HS-27A (cell line): ENCODE results near the gene CCDC148.
"Not testable (repeated sequence)": the region's sequence is repeated elsewhere in the genome, so short reads cannot be mapped to it uniquely, and the experiment has no call there.

Experiments used
- DNase-seq: peaks from one replicate; pipeline ENCODE4 v3.0.0-alpha.2; 2012; ENCODE audit warnings: low read depth, missing footprints

The CCDC148 gene

GRCh38 chr2:158482594-158482993, 26.0 kb upstream of the CCDC148 start:
- DNase-seq = no peak

GRCh38 chr2:158481116-158481515, 24.6 kb upstream of the CCDC148 start:
- DNase-seq = no peak

DNA sequence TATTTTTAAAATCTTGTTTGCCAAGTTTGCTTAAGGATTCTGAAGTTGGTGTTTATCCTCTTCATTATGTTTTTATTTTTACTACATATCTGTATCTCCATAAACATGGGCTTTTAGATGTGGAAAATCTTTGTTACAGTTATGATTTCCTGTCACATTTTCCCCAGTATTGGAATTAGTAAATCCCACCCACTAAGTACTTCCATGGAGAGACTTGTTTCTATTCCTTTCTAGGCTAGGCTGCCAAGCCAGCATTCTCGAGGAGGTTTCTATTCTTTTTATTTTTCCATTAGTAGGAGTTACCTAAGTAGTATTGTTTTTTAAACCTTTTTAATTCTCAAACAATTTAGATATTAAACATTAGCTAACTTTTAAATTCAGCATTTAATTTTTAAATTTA, 22.3 kb upstream of the CCDC148 start:
- no peak for DNase-seq

DNA sequence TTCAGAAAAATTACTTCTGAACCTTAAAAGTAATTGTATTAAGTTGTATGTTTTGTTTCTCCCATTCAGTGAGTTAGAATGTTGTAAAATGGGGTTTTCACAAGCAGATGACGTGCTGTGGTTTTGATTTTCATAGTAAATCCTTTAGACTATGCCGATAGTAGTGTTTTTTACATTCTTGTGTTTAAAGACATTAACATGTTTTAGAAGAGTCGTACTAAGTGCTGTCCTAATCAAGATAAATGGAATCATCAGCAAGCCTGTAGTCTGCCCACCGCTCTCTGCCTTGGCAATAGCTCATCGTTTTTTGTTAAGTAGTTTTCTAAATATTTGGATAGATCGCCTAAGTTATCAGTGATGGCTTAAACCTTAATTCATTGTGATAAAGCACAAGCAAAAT, 21.7 kb upstream of the CCDC148 start:
- no peak for DNase-seq

- DNase-seq = no peak
These were observed 20.6 kb upstream of the CCDC148 start for GRCh38 chr2:158477202-158477601.

DNA sequence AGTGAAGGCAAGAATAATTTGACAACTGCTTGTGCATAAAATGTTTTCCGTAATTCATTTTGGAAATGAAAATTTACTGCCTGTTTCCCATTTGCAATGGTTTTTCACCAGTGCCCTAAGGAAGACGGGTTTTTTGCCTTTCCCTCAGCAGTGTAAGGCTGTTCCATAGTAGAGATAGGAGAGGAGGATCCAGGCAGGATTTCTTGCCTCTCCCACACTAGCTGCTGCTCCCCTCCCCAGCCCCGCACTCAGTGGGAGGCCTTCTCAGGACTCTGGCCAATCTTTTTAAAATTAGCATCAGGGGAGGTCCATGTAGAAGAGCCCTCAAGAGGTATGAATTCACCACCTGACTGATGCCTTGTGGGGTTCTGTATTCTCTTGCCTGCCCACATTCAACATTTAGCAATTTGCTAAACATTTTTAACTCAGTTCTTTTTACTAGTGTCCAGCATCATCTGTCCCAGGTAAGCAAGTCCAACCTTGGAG, 18.0 kb upstream of the CCDC148 start:
- not testable (repeated sequence) for DNase-seq

DNA sequence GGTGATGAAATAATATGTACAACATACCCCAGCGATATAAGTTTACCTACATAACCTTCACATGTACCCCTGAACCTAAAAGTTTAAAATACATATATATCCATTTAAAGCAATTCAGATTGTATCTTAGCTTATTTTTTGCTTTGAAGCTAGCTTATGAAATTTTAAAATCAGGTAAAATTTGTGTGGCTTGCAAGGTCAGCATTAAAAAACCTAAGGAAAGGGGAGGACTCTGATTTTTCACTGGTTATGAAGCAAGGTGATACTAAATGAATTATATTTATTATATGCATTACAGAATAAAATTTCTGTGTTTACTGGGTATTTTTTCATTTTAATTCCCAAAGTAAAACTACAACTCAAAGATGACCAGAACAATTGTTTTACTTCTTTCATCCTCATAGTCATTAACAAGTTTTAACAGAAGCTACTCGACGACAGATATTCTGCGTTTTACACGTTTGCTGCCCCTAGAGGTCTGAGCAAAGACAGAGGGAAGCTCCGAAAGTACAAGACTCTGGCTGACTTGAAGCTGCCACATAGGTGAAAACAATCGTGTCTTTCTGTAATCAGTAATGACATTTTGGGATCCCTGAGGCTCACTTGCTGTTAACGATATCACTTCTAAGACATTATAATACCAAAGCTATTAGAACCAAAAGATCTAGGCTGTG, 17.3 kb upstream of the CCDC148 start:
- no peak for DNase-seq

DNA sequence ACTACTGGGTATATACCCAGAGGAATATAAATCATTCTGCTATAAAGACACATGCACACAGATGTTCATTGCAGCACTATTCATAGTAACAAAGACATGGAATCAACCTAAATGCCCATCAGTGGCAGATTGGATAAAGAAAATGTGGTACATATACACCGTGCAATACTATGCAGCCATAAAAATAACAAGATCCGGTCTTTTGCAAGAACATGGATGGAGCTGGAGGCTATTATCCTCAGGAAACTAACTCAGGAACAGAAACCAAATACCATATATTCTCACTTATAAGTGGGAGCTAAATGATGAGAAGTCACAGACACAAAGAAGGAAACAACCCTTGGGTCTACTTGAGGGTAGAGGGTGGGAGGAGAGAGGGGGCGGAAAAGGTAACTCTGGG, 16.7 kb upstream of the CCDC148 start:
- DNase-seq = not testable (repeated sequence)

DNA sequence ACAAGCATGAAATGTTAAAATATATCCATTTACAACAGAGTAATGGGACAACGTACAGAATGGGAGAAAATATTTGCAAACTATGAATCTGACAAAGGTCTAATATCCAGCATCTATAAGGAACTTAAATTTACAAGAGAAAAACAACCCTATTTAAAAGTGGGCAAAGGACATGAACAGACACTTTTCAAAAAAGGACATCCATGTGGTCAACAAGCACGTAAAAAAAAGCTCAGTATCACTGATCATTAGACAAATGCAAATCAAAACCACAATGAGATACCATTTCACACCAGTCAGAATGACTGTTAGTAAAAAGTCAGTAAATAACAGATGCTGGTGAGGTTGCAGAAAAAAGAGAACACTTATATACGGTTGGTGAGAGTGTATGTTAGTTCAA, 16.3 kb upstream of the CCDC148 start:
- not testable (repeated sequence) for DNase-seq

DNA sequence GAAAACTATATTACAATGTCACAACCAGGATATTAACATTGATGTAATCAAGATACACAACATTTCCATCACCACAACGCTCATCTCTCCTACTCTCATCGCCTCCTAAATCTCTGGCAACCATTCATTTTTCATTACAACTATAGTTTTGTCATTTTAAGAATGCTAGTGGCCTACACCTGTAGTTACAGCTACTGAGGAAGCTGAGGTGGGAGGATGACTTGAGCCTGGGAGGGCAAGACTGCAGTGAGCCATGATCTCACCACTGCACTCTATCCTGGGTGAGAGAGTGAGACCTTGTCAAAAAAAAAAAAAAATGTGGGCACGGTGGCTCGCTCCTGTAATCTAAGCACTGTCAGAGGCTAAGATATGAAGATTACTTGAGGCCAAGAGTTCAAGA, 10.7 kb upstream of the CCDC148 start:
- no peak for DNase-seq

GRCh38 chr2:158464426-158465281, 8.1 kb upstream of the CCDC148 start:
- no peak for DNase-seq

GRCh38 chr2:158463496-158464095, 7.0 kb upstream of the CCDC148 start:
- DNase-seq = no peak

- DNase-seq = no peak
These were observed 4.2 kb upstream of the CCDC148 start for GRCh38 chr2:158460632-158461297.

- DNase-seq = no peak
These were observed 2.8 kb upstream of the CCDC148 start for GRCh38 chr2:158459161-158460003.

DNA sequence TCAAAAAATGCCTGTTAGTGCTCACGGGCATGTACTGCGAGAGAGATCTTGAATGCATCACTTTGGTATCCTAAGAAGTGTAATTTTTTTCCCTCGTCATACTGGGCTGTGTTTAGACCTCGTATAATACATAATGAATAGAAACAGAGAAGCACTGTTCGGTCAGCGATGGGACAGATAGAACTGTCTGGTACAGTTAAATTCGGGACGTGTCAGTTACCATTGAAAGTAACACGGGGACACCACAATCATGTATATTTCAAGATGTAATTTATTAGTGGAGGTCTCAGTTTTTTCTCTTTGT, 2.0 kb upstream of the CCDC148 start:
- no peak for DNase-seq

DNA sequence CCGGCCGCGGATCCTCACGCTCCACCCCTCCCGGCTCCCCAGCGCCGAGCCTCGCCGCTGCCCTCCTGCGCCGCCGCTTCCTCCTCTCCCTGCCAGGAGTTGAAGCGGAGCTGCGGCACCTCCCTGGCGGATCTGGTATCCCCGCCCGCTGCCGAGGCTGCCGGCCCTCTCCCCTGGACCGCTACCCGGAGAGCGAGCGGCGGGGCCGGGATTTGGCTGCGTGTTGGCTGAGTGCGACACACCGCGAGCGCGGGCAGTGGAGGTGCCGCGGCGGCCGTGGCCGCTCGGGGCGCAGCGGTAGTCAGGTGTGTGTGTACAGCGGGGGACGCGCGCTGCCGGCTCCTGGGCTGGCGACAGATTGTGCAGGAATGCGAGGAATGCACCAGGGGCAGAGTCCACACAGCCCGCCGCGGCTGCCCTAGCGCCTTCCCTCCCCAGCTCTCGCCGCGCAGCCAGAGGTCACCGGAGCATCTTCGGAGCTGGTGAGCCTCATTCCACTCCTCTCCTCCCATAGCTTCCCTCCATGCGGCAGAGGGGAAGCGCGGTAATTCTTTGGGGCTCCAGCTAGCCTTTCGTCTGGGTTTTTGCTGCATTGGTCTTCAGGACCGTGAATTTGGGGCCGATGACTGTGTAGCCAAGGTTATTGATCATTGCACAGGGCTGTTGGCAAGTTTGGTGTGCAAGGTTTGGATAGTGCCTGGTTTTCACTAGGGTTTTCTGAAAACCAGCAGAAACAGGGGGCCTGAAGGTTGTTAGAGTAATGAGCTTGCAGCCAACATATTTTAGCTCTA, 1.5 kb upstream of the CCDC148 start:
- peak; percentile 50 for DNase-seq

- peak; percentile 24 for DNase-seq
These were observed 706 bp upstream of the CCDC148 start for GRCh38 chr2:158457092-158457825.

DNA sequence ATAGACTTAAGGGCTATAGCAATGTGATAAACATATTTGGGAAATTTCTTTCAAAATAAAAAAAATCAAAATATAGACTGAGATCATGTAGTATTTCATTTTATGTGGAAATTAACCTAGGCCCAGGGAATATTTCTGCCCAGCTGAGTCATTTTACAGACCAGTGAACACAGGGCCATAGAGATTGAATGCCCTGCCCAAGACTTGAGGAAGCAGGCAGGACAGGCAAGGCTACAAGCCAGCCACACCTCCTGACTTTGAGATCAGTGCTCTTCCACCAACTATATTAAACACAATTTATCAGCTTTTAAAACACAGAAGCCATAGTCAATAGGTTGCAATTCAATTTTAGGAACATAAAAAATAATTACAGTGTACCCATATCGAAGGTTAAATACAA, 12.9 kb downstream of the CCDC148 start:
- DNase-seq = no peak

DNA sequence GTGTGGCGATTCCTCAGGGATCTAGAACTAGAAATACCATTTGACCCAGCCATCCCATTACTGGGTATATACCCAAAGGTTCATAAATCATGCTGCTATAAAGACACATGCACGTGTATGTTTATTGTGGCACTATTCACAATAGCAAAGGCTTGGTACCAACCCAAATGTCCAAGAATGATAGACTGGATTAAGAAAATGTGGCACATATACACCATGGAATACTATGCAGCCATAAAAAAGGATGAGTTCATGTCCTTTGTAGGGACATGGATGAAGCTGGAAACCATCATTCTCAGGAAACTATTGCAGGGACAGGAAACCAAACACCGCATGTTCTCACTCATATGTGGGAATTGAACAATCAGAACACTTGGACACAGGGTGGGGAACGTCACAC, 17.5 kb downstream of the CCDC148 start:
- not testable (repeated sequence) for DNase-seq

DNA sequence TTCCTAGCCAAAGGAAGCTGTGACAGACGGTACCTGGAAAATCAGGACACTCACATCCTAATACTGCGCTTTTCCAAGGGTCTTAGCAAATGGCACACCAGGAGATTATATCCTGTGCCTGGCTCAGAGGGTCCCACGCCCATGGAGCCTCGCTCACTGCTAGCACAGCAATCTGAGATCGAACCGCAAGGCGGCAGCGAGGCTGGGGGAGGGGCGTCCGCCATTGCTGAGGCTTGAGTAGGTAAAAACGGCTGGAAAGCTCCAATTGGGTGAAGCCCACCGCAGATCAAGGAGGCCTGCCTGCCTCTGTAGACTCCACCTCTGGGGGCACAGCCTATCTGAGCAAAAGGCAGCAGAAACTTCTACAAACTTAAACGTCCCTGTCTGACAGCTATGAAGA, 22.8 kb downstream of the CCDC148 start:
- DNase-seq = not testable (repeated sequence)
